Activated CD4-positive, alpha-beta memory T cell treated with anti-CD3 and anti-CD28 coated beads for 36 hours (primary cell): Measurements from ENCODE around the gene ZIM2. TPM values are rescaled to one million over a fixed set of nuclear protein-coding genes. Genes with fewer than 3 reads are reported as not detected.

Experiments
- total RNA-seq, 2 experiments: library from RNA; stranded (reverse); gene quantifications; one replicate each; pipeline ENCODE4 v1.2.3, GENCODE V29; 2021

The ZIM2 gene
- total RNA-seq, 2 experiments from 2014 or later: not detected

Other genes starting within 250 kb of the ZIM2 start
- 1 to 10 TPM; 2.7 to 3.1 TPM for gene ZNF71, start 245.4 kb downstream of the ZIM2 start, total RNA-seq
- not detected for gene SMIM17, start 197.6 kb downstream of the ZIM2 start, total RNA-seq
- 1 to 10 TPM in 1 of 2 experiments, under 1 TPM in 1; 0.97 to 2.2 TPM for gene ZNF835, start 169.0 kb downstream of the ZIM2 start, total RNA-seq
- gene PEG3, start within 50 bp of the ZIM2 start, total RNA-seq: not detected